Right cardiac atrium (tissue), 5 donors: ENCODE results near the gene DCLK1. TPM values are rescaled to one million over a fixed set of nuclear protein-coding genes. Genes with fewer than 3 reads are reported as not detected.

Experiments used
- ATAC-seq, 2 donors: fragments of 200-7000 bp; cut with Tn5 transposase; one replicate each; pipeline versions ENCODE4 v1.8.0 to v1.9.1; 2020; ENCODE audit warnings: moderate library complexity in 2 of 2, mild to moderate bottlenecking in 1 of 2
- DNase-seq, 3 donors: peaks; one replicate each; pipeline ENCODE4 v3.0.0-alpha.2; 2020
- H3K27ac ChIP-seq: one replicate; pipeline ENCODE4 v1.5.1; 2013; ENCODE audit warnings: mild to moderate bottlenecking, low read length, control low read depth, moderate library complexity
- H3K27me3 ChIP-seq: one replicate; pipeline ENCODE4 v1.6.1; 2013; ENCODE audit not compliant: control insufficient read depth, insufficient read depth
- H3K4me1 ChIP-seq: one replicate; pipeline ENCODE4 v1.6.1; 2013; ENCODE audit warnings: low read length; ENCODE audit not compliant: control insufficient read depth, insufficient read depth
- H3K4me3 ChIP-seq: one replicate; pipeline ENCODE4 v1.5.1; 2013; ENCODE audit warnings: low read length, control low read depth
- H3K9me3 ChIP-seq: one replicate; pipeline ENCODE4 v1.6.1; 2013; ENCODE audit warnings: low read length; ENCODE audit not compliant: control insufficient read depth
- WGBS: extraction: QIAGEN DNeasy Blood & Tissue Kit; methylation state at CpG from one replicate; pipeline ENCODE4 v1.1.7; 2013; 5-methylcytosine and 5-hydroxymethylcytosine counted together
- intact Hi-C, 4 donors: fragments of 100-400 bp; cut with DNase I; formaldehyde crosslinking; loops; one replicate each; pipeline versions ENCODE4 v1.11.0 to v1.14.0; 2022 to 2023
- polyA plus RNA-seq: library from polyadenylated mRNA; stranded (reverse); fragments of 200-250 nt; gene quantifications from one replicate; pipeline ENCODE4 v1.2.3, GENCODE V29; 2013
- total RNA-seq, 4 donors: library from RNA; stranded (reverse); fragmentation: NEBNext Ultra II Directional; extraction: Animal tissue kit (Norgen Biotek cat#: 25700); gene quantifications; one replicate each; pipeline ENCODE4 v1.2.1, GENCODE V29; 2021
- donor health status: healthy with polysubstance abuse.
- donor health status: DM: no; HTN: yes; CAD: no.
- donor health status: DM: no; HTN: no; CAD: no.
- donor health status: DM: no; HTN: yes; CAD: no; lungs with severe emphysema.
- donor health status: DM: yes; HTN: yes; CAD: no.

The DCLK1 gene
- total and polyA plus RNA-seq, 5 donors: 5.1 to 19.8 (median 16.1) TPM

- H3K4me3 ChIP-seq: no peak overlapping the region
- H3K9me3 ChIP-seq: no peaks in the 10 kb centered on the region
- H3K27me3 ChIP-seq: no peaks in the 10 kb centered on the region
- 74% methylated on average over 2 of the region's 2 CpGs for WGBS
- DNase-seq (no peak), ATAC-seq (no peak)
- H3K27ac ChIP-seq: no peak overlapping the region
- no peaks in the 10 kb centered on the region for H3K4me1 ChIP-seq
- intact Hi-C loops: no loop called here
Observed at GRCh38 chr13:35766663-35767062, 364.5 kb downstream of the DCLK1 start.

DNA sequence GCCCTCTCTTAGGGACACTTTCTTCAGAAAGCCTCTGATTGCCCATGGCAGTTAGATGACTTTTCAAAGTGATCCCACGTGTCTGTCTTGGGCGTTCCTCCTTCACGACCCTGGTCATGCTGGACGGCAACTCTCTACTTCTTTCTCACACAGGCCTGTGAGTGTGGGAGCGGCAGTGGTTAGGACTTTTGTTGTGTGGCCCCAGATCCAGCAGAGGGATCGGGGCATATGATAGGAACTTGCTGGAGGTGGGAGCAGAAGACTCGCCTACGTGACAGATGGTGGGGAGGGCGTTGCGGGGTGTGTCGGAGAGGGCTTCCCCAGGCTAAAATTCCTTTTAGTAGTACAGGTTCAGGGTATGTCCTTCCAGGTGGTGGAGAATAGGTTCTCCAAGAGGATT is 365.2 kb downstream of the DCLK1 start:
- no peaks in the 10 kb centered on the region for H3K27me3 ChIP-seq
- intact Hi-C loops: no loop called here
- H3K4me1 ChIP-seq: no peaks in the 10 kb centered on the region
- no peaks in the 10 kb centered on the region for H3K9me3 ChIP-seq
- H3K4me3 ChIP-seq: no peak overlapping the region
- H3K27ac ChIP-seq: no peak overlapping the region
- ATAC-seq (no peak), DNase-seq (no peak)
- WGBS: 93% methylated on average over 11 of the region's 11 CpGs

- Histone ChIP-seq H3K4me1 (no peaks in the 10 kb centered on the region), H3K4me3 (no peak overlapping the region), H3K27ac (no peak overlapping the region), H3K9me3 (no peaks in the 10 kb centered on the region), H3K27me3 (no peaks in the 10 kb centered on the region)
- no peak for DNase-seq
- intact Hi-C loops: no loop called here
- WGBS: 52% methylated on average over 5 of the region's 5 CpGs
- ATAC-seq: no peak
Observed at GRCh38 chr13:35765366-35765765, 365.8 kb downstream of the DCLK1 start.

DNA sequence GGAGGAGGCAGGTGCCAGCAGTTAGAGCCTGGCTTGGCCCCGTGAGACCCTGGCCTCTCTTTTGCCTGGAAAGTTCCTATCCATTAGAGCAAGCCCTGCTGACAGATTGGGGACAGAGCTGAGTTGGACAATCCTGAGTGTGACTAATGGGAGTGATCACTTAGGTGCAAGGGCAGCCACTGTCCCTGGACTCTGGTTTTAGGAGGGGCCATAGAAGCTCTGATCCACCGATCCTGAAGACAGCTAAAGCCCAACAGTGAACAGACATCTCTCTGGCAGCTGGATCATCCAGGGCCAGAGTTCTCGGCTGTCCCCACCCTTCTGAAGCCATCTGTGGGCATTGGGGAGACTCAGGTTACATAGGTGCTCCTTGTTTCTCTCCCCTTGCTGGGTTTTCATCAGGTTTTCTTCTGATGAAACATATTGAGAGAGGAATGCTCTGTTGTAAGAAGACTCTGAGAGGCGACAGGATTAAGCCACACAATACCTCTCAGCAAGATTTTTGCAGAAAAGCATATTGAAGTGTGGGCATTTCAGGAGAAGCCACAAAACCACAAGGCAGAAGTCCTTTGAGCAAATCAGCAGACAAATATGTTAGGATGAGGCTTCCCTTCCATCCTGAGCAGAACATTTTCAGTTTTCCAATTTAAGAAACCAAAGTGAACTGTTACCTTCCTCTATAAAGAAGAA is 366.7 kb downstream of the DCLK1 start:
- no peaks in the 10 kb centered on the region for H3K27me3 ChIP-seq
- H3K4me1 ChIP-seq: no peaks in the 10 kb centered on the region
- H3K9me3 ChIP-seq: no peaks in the 10 kb centered on the region
- no peak overlapping the region for H3K27ac ChIP-seq
- no peak for ATAC-seq
- no peak overlapping the region for H3K4me3 ChIP-seq
- intact Hi-C loops: no loop called here
- DNase-seq: no peak
- WGBS: 82% methylated on average over 4 of the region's 4 CpGs

- Histone ChIP-seq H3K9me3 (no peaks in the 10 kb centered on the region), H3K27me3 (no peaks in the 10 kb centered on the region), H3K4me3 (no peak overlapping the region), H3K27ac (no peak overlapping the region), H3K4me1 (no peaks in the 10 kb centered on the region)
- WGBS: 88% methylated on average over 7 of the region's 7 CpGs
- intact Hi-C loops: no loop called here
- DNase-seq (no peak), ATAC-seq (no peak)
Observed at GRCh38 chr13:35763782-35764123, 367.4 kb downstream of the DCLK1 start.

DNA sequence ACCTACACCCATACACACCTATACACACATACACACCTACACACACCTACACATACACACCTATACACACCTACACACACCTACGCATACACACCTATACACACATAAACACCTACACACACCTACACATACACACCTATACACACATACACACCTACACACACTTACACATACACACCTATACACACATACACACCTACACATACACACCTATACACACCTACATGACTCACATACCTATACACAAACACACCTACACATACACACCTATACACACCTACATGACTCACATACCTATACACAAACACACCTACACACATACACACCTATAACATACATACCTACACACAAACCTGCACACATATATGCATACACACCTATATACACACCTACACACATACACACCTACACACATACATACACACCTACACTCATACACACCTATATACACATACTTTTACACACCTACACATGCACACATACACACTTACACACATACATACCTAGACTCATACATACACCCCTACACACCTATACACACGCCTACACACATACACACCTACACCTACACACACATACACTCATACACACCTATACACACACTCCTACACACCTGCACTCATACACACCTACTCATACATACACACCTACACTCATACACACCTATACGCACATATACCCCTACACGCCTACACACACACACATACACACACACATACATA is 368.0 kb downstream of the DCLK1 start:
- Histone ChIP-seq H3K4me3 (no peak overlapping the region), H3K27me3 (no peaks in the 10 kb centered on the region), H3K27ac (no peak overlapping the region), H3K4me1 (no peaks in the 10 kb centered on the region), H3K9me3 (no peaks in the 10 kb centered on the region)
- ATAC-seq (no peak), DNase-seq (no peak)
- intact Hi-C loops: no loop called here
- WGBS: 73% methylated on average over 4 of the region's 4 CpGs

GRCh38 chr13:35761440-35762252 is 369.5 kb downstream of the DCLK1 start:
- ATAC-seq (no peak), DNase-seq (no peak)
- WGBS: 95% methylated on average over 2 of the region's 2 CpGs
- Histone ChIP-seq H3K4me1 (no peaks in the 10 kb centered on the region), H3K27ac (no peak overlapping the region), H3K9me3 (no peaks in the 10 kb centered on the region), H3K4me3 (no peak overlapping the region), H3K27me3 (no peaks in the 10 kb centered on the region)
- intact Hi-C loops: no loop called here

GRCh38 chr13:35760735-35761281 is 370.4 kb downstream of the DCLK1 start:
- Histone ChIP-seq H3K9me3 (no peaks in the 10 kb centered on the region), H3K27me3 (no peaks in the 10 kb centered on the region), H3K27ac (no peak overlapping the region), H3K4me3 (no peak overlapping the region), H3K4me1 (no peaks in the 10 kb centered on the region)
- DNase-seq (peak in 1 of 3 donors; percentile 36), ATAC-seq (no peak)
- WGBS: 62% methylated on average over 13 of the region's 13 CpGs
- intact Hi-C loops: no loop called here

DNA sequence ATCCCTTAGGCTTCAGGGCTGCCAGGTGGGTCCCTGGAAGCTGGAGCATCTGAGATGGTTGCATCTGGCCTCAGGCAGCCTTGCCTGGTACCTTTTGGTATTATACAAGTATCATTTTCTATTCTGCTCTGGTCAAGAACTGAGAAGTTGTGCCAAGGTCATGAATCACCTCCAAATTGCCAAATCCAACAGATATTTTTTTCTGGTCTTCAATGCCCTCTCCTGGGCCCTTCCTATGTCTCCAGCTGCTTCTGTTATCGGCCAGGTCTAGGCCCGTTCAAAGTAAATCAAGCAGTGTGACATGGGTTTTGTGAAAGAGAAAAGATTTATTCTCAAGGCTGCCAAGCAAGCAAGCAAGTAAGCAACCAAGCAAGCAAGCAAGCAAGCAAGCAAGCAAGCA is 383.6 kb downstream of the DCLK1 start:
- Histone ChIP-seq H3K9me3 (no peaks in the 10 kb centered on the region), H3K27ac (no peak overlapping the region), H3K4me3 (no peak overlapping the region), H3K27me3 (no peaks in the 10 kb centered on the region), H3K4me1 (peaks cover 3% of the 10 kb centered on the region)
- ATAC-seq (no peak), DNase-seq (no peak)
- 69% methylated on average over 2 of the region's 2 CpGs for WGBS
- intact Hi-C loops: no loop called here

DNA sequence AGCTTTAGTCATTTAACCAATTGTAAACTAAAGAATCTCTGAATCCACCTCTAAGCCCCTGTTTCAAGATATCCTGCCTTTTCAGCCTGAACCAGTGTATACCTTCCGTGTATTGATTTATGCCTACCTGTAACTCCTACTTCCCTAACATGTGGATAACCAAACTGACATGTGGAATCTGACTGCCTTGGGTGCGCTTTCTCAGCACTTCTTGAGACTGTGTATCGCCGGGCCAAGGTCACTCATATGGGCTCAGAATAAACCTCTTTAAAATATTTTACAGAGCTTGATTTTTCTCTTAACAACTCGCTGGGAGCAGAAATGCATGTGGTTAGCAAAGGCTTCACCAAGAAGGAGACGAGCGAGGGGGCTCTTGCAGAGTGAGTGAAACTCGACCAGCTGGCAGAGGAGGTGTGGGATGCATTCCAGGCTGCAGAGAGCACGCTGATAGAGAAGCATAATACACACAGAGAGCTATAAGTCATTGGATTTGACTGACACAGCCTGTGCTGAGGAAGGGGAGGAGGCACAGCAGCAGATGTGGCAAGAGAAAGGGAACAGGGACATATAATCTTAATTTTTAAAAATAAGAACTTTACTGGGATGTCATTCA is 386.5 kb downstream of the DCLK1 start:
- ATAC-seq (peak; percentile 57 to 67), DNase-seq (peak in 1 of 3 donors; percentile 45)
- Histone ChIP-seq H3K4me3 (no peak overlapping the region), H3K4me1 (peaks cover 3% of the 10 kb centered on the region), H3K27ac (no peak overlapping the region), H3K9me3 (no peaks in the 10 kb centered on the region), H3K27me3 (no peaks in the 10 kb centered on the region)
- intact Hi-C loops: no loop called here
- WGBS: 44% methylated on average over 9 of the region's 9 CpGs
